IMR-90 (cell line): ENCODE results near the gene TBX1. TPM values are rescaled to one million over a fixed set of nuclear protein-coding genes. Genes with fewer than 3 reads are reported as not detected.
A peak's percentile ranks its signal among the peaks of the same experiment; 100 is the strongest.

Source experiments
- ATAC-seq: fragments of 200-7000 bp; cut with Tn5 transposase; 2 replicates; pipeline ENCODE4 v1.9.1; 2020; ENCODE audit warnings: low read depth, mild to moderate bottlenecking, moderate library complexity
- BruUV-seq: library from RNA; stranded (reverse); fragments of 400-500 nt; replicated peaks from 2 replicates; lab custom pipeline; 2021; lab: Mats Ljungman, UMichigan
- CTCF ChIA-PET: fragments of 300-600 bp; formaldehyde crosslinking; extraction: SDS; loops from one replicate; lab custom pipeline; 2021; ENCODE audit warnings: antibody characterized with exemption; lab: Yijun Ruan, JAX
- POLR2A ChIA-PET: fragments of 300-600 bp; sonication (Branson Sonifier 250); formaldehyde crosslinking; loops from one replicate; lab custom pipeline; 2022; ENCODE audit warnings: antibody characterized with exemption; ENCODE audit not compliant: unreplicated experiment; lab: Charles Lee
- DNase-seq: peaks from one replicate; pipeline ENCODE4 v3.0.0; 2013
- H2AFZ ChIP-seq: replicated peaks from 2 replicates; pipeline ENCODE3; 2013; ENCODE audit warnings: low read length, mild to moderate bottlenecking; ENCODE audit not compliant: poor library complexity
- H2AK5ac ChIP-seq: 2 replicates; pipeline ENCODE4 v1.6.1; 2013; ENCODE audit warnings: low read depth, low read length, inconsistent platforms
- H2AK9ac ChIP-seq: replicated peaks from 2 replicates; pipeline ENCODE3; 2013; ENCODE audit warnings: mild to moderate bottlenecking, low read depth, low read length, moderate library complexity; ENCODE audit not compliant: poor library complexity
- H2BK120ac ChIP-seq: 2 replicates; pipeline ENCODE4 v1.6.1; 2013; ENCODE audit warnings: low read depth, low read length, inconsistent platforms
- H2BK15ac ChIP-seq: 3 replicates; pipeline ENCODE4 v1.6.1; 2013; ENCODE audit warnings: low read depth, low read length, inconsistent platforms
- H2BK20ac ChIP-seq: 2 replicates; pipeline ENCODE4 v1.6.1; 2013; ENCODE audit warnings: low read depth, mild to moderate bottlenecking, inconsistent platforms, low read length, moderate library complexity
- H2BK5ac ChIP-seq: 2 replicates; pipeline ENCODE4 v1.6.1; 2013; ENCODE audit warnings: mild to moderate bottlenecking, low read depth, low read length, inconsistent platforms; ENCODE audit not compliant: poor library complexity, severe bottlenecking
- H3K14ac ChIP-seq: replicated peaks from 2 replicates; pipeline ENCODE4 v1.6.1; 2013; ENCODE audit warnings: low read depth, low read length, inconsistent platforms
- H3K18ac ChIP-seq: 2 replicates; pipeline ENCODE4 v1.6.1; 2013; ENCODE audit warnings: low read depth, low read length, control low read depth
- H3K23ac ChIP-seq: 2 replicates; pipeline ENCODE4 v1.6.1; 2013; ENCODE audit warnings: low read depth, low read length, inconsistent platforms
- H3K27ac ChIP-seq: 2 replicates; pipeline ENCODE4 v1.5.1; 2013; ENCODE audit warnings: mild to moderate bottlenecking, control low read depth, low read length; ENCODE audit not compliant: insufficient read depth
- H3K27me3 ChIP-seq: 2 replicates; pipeline ENCODE4 v1.6.1; 2013; ENCODE audit warnings: low read length; ENCODE audit not compliant: control insufficient read depth, insufficient read depth
- H3K36me3 ChIP-seq: 2 replicates; pipeline ENCODE4 v1.6.1; 2013; ENCODE audit warnings: low read length, mixed read lengths; ENCODE audit not compliant: control insufficient read depth, insufficient read depth
- H3K4ac ChIP-seq: 2 replicates; pipeline ENCODE4 v1.6.1; 2013; ENCODE audit warnings: low read depth, low read length, inconsistent platforms
- H3K4me1 ChIP-seq: 2 replicates; pipeline ENCODE4 v1.6.1; 2013; ENCODE audit warnings: low read length, mixed read lengths; ENCODE audit not compliant: control insufficient read depth, insufficient read depth
- H3K4me2 ChIP-seq: 2 replicates; pipeline ENCODE4 v1.6.1; 2013; ENCODE audit warnings: low read depth, mild to moderate bottlenecking, control low read depth, low read length, moderate library complexity
- H3K4me3 ChIP-seq: 2 replicates; pipeline ENCODE4 v1.5.1; 2013; ENCODE audit warnings: low read depth, mild to moderate bottlenecking, control low read depth, low read length, moderate library complexity; ENCODE audit not compliant: insufficient read depth
- H3K56ac ChIP-seq: 2 replicates; pipeline ENCODE4 v1.6.1; 2013; ENCODE audit warnings: low read length, inconsistent platforms; ENCODE audit not compliant: insufficient read depth; ENCODE audit errors: extremely low read depth
- H3K79me1 ChIP-seq, 2 experiments: 2 replicates each; pipeline ENCODE4 v1.6.1; 2013; ENCODE audit warnings: low read length in 2 of 2, inconsistent platforms in 1 of 2, low read depth in 1 of 2
- H3K9ac ChIP-seq: 2 replicates; pipeline ENCODE4 v1.6.1; 2013; ENCODE audit warnings: low read depth, low read length, control low read depth
- H3K9me1 ChIP-seq: 2 replicates; pipeline ENCODE4 v1.6.1; 2013; ENCODE audit warnings: low read length, inconsistent platforms; ENCODE audit not compliant: insufficient read depth
- H3K9me3 ChIP-seq: 2 replicates; pipeline ENCODE4 v1.6.1; 2013; ENCODE audit warnings: low read length; ENCODE audit not compliant: control insufficient read depth, insufficient read depth
- H4K20me1 ChIP-seq: 2 replicates; pipeline ENCODE4 v1.6.1; 2013; ENCODE audit warnings: low read length, inconsistent platforms; ENCODE audit not compliant: insufficient read depth
- H4K5ac ChIP-seq: 2 replicates; pipeline ENCODE4 v1.6.1; 2013; ENCODE audit warnings: mild to moderate bottlenecking, low read depth, low read length, control low read depth
- H4K8ac ChIP-seq, 2 experiments: 2 replicates each; pipeline ENCODE4 v1.6.1; 2013; ENCODE audit warnings: low read depth in 2 of 2, low read length in 2 of 2, control low read depth in 1 of 2, inconsistent platforms in 1 of 2
- H4K91ac ChIP-seq: 2 replicates; pipeline ENCODE4 v1.6.1; 2013; ENCODE audit warnings: low read depth, low read length, inconsistent platforms; ENCODE audit not compliant: insufficient read depth
- CHD1 ChIP-seq: IDR thresholded peaks from 2 replicates; pipeline ENCODE4 v1.6.1; 2012; ENCODE audit warnings: low read depth, low read length, improper control_type of control experiment
- FOS ChIP-seq: fragments of 150-350 bp; IDR thresholded peaks from 2 replicates; pipeline ENCODE4 v1.6.1; 2016; ENCODE audit warnings: low read depth, low read length
- MXI1 ChIP-seq: IDR thresholded peaks from 2 replicates; pipeline ENCODE4 v1.6.1; 2012; ENCODE audit warnings: low read depth, mild to moderate bottlenecking, low read length, moderate library complexity, borderline replicate concordance
- RFX5 ChIP-seq: IDR thresholded peaks from 2 replicates; pipeline ENCODE4 v1.8.0; 2012; ENCODE audit warnings: low read depth, mild to moderate bottlenecking, low read length, moderate library complexity
- WGBS, 2 experiments: methylation state at CpG; one replicate each; pipeline versions ENCODE4 v1.1.5 to v1.1.7; 2013; ENCODE audit warnings: missing lambda C conversion rate in 2 of 2; ENCODE audit not compliant: insufficient read length in 1 of 2; ENCODE audit errors: extremely low coverage in 2 of 2; 5-methylcytosine and 5-hydroxymethylcytosine counted together
- dilution Hi-C: fragments of 300-500 bp; cut with HindIII; formaldehyde crosslinking; loops from one replicate; pipeline ENCODE4 v1.14.3; 2018; ENCODE audit warnings: low sequenced_read_pairs; ENCODE audit not compliant: unreplicated experiment
- in situ Hi-C: fragments of 300-500 bp; cut with MboI; formaldehyde crosslinking; loops from 3 replicates; pipeline ENCODE4 v1.14.3; 2019; ENCODE audit warnings: low sequenced_read_pairs, inconsistent platforms, mixed read lengths
- intact Hi-C: fragments of 100-400 bp; cut with micrococcal nuclease; formaldehyde crosslinking; loops from 2 replicates; pipeline ENCODE4 v1.10.0; 2022
- polyA plus RNA-seq, 3 experiments: library from polyadenylated mRNA; depleted of rRNA; stranded (reverse); fragments of >200 nt; gene quantifications; 2 replicates each; pipeline ENCODE4 v1.2.3, GENCODE V29; 2012; ENCODE audit warnings: low replicate concordance in 1 of 3
- total RNA-seq: library from RNA; depleted of rRNA; stranded (reverse); fragments of >200 nt; gene quantifications from 2 replicates; pipeline ENCODE4 v1.2.3, GENCODE V29; 2012

TBX1 gene
- total and polyA plus RNA-seq, 2 of the 4 experiments (the other 2 are of a cell fraction): 0.03 TPM; not detected in 1

DNA sequence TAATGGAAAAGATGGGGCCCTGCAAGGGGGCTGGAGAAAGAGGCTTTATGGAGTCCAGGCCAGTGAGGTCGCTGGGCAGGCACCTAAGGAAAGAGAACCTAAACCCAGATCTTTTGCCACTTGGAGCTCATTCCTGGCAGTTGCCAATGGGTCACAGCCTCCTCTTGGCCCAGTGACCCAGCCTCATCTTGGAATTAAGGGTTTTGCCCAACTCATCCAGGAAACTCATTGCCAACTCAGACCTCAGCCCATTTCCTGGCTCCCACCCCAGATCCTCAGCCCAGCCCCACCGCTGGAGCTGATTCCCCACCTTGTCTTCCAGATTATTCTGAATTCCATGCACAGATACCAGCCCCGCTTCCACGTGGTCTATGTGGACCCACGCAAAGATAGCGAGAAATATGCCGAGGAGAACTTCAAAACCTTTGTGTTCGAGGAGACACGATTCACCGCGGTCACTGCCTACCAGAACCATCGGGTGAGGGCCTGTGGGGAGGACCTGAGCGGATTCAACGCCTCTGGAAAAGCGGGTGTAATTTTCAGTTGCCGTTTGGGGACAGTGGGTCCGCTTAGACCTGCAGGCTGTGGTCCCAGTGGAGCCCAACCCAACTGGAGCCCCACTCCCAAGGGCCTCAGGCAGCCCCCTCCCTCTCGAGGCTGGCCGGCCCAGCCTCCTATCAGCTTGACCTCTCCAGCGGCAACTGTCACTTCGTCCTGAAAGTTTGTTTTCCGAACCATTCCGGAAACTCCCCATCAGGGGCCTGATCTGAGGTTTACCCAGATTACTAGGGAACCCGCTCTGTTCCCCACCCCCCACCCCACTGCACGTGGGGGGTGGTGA is 4.3 kb downstream of the TBX1 start:
- Histone ChIP-seq H3K9ac (no peak overlapping the region), H3K18ac (no peak overlapping the region), H4K8ac (no peak overlapping the region), H3K27ac (no peak overlapping the region), H3K56ac (no peak overlapping the region), H3K9me1 (no peaks in the 10 kb centered on the region), H3K14ac (no peak overlapping the region), H2BK5ac (no peak overlapping the region), H3K4me1 (0 out of 2 replicates have a peak, but pooled peaks cover 2% of the 10 kb centered on the region), H2AK9ac (peak overlapping the region; percentile 50), H4K91ac (no peak overlapping the region), H3K79me1 (no peaks in the 10 kb centered on the region), H2BK15ac (no peak overlapping the region), H3K4ac (no peak overlapping the region), H2AK5ac (no peak overlapping the region), H3K9me3 (peaks cover 4% of the 10 kb centered on the region; the same call in 1 of the 2 replicates), H2BK20ac (no peak overlapping the region), H4K20me1 (no peaks in the 10 kb centered on the region), H3K23ac (no peak overlapping the region), H4K5ac (no peak overlapping the region), H3K4me2 (no peak overlapping the region), H3K36me3 (no peaks in the 10 kb centered on the region), H3K27me3 (peaks cover 93% of the 10 kb centered on the region), H2BK120ac (no peak overlapping the region), H3K4me3 (no peak overlapping the region), H2AFZ (no peak overlapping the region)
- in situ Hi-C loops (no loop called here), dilution Hi-C loops (no loop called here), intact Hi-C loops (no loop called here)
- 59% methylated on average over 15 of the region's 25 CpGs; no CpG with 5 or more reads in 1 of the 2 experiments for WGBS, 2 experiments
- DNase-seq: no peak
- CTCF ChIA-PET: no interaction called here
- TF ChIP-seq MXI1 (no peak), FOS (no peak), CHD1 (no peak), RFX5 (no peak)
- POLR2A ChIA-PET: no interaction called here
- ATAC-seq: no peak
- no TSS peak for BruUV-seq
